NCI-H526 (cell line): ENCODE results near the gene KLHL33.

Source experiments
- DNase-seq, 2 experiments: peaks; one replicate each; lab custom pipeline; 2025; lab: John Stamatoyannopoulos, UW

Gene KLHL33, protein sequence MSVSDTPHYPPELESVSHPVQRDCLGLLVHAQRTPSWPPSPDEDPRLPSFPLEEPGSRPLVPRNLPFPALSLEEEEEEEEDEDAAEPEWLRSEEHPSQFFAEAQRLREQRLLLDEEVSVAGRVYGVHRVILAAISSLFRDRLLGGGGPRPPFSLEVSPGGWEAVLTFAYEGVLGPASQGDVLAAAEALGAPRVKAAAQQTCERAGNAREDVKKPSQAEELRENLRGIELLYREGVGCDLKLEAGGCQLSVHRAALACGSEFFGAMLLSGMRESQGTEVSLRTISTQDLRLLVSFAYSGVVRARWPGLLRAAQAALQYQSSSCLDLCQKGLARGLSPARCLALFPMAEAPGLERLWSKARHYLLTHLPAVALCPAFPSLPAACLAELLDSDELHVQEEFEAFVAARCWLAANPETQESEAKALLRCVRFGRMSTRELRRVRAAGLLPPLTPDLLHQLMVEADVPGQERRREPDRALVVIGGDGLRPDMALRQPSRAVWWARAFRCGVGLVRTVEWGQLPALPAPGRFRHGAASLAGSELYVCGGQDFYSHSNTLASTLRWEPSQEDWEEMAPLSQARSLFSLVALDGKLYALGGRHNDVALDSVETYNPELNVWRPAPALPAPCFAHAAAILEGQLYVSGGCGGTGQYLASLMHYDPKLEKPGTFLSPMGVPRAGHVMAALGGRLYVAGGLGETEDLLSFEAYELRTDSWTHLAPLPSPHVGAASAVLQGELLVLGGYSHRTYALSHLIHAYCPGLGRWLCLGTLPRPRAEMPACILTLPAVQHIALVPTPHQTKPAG

DNA sequence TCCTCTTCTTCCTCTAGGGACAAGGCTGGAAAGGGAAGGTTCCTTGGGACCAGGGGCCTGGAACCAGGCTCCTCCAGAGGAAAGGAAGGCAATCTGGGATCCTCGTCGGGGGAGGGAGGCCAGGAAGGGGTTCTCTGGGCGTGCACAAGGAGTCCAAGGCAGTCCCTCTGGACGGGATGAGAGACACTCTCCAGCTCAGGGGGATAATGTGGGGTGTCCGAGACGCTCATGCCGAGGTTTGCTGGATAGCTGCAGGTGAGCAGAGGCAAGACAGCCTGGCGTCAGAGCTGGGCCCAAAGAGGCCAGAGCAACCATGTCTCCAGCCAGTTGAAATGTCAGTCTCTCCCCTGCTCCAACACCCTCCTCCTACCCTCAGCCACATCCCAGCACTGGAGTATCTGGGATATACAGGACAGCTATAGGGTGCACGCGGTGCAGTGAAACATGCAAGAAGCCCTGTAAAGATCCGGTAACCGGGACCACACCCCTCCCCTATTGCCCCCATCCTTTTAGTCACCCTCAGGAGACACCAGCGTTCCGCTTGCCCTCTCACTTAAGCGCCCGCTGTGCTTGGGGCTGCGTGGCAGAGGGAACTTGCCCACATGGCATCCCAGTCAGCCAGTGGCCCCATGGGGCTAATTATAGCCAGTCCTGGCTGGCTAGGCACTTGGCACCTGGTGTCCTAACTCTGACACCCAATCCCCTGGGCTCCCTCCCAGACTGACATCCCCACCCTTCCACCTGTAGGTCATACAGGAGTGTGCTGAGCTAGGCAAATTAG is at the start of gene KLHL33:
KLHL33 (minus strand) TSS at position 585 of the 781 bp plus-strand sequence; CDS start at position 230, 355 bp downstream.
- DNase-seq = peak; percentile 15 to 61

DNA sequence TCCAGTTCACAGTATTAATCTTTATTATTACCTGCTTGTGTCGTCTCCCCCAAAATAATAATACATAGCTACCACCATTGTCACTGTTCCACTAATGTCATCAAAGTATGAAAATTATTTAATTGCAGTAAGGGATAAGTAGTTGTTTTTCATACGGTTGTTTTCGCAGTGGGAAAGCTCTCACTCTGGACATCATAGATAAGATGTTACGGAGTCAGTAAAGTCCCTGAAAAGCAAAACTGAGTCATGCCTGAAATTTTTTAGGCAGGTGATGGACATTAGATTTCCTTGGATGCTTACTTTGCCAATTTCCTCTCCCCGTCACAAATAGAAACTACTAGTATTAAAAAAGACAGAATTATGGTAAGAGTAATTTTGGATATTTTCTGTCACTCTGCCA is 46.4 kb upstream of the KLHL33 start:
- no peak for DNase-seq

DNA sequence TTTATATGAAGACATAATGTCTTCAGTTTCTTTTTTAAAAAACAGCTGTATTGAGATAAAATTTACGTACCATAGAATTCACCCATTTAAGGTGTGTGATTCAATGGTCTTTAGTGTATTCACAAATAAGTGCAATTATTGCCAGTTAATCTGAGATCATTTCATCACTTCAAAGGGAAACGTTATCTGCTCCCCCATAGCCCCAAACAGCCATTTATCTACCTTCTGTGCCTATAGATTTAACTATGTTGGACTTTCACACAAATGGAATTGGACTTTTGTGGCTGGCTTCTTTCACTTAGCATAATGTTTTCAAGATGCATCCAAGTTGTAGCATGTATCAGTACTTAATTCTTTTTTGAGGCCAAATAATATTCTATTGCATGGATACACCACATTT is 42.9 kb upstream of the KLHL33 start:
- no peak for DNase-seq

DNA sequence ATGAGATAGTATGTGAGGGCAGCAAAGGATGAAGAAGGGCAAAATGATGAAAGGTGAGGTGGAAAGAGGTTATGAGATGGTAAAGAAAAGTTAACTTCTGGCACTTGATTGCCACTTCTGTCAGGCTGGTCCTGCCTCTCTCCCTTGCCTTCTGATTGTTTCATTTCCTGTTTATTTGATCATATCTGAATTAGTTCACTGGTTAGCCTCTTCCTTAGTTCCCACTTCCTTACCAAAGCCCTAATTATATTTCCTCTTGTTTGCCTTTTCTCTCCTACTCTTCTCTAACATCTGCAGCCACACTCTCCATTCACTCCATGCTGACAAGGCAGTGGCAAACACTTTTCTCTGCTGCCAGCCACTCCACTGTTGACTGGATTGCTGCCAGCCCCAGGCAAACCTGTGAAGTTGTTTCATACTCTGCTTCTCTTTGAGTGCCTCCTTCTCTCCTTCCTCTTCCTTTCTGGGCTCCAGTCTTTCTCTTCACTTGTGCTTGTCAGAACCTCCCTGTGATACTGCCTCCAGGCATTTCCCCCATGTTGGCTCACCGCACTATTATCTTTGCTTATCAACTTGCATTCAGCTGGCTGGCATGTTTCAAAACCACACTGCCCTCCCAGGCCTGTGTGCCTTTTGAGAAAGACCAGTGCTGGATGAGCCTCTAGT is 41.4 kb upstream of the KLHL33 start:
- no peak for DNase-seq

DNA sequence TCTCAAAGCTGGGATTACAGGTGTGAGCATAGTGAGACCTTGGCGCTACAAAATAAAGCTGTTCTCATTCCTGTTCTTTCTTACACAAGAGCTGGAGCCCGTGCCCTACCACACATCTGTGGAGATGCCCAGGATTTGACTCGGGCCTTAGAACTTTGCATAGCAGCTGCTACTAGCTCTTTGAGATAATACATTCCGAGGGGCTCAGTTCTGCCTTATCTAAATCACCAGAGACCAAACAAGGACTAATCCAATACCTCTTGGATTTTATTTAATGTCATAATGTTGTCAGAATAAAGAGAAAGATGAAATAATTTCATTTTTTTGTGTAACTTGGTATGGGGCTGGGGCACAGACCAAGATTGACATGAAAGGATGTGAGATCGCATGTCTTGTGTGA is 40.8 kb upstream of the KLHL33 start:
- no peak for DNase-seq

DNA sequence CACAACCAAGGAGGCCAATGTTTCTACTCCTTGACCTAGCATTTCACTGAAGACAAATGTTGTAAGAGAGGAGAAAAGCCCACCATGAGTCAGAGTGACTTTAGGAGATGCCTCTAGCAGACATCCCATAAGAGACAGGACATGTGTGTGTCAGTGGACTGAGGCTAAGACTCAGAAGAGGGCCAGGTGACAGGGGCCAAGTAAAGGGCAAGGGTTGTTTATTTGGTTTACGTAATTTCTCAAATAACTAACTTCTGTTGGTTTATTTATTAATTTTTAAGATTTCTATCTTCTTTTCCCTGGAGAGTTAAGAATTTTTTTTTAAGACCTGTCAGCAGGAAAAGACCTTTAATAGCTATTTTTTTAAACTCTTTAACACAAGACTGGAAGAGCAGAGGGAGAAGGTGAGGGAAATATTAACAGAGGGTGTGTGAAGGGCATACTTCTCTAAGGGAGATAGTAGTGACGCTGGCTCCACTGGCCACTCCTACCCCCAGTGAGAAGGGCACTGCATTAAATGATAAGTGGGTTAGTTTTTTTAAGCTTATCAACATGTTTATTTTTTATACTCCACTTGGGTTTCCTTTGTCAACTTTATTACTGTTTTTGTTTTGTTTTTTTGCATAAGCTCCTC is 36.7 kb upstream of the KLHL33 start:
- DNase-seq = no peak

DNA sequence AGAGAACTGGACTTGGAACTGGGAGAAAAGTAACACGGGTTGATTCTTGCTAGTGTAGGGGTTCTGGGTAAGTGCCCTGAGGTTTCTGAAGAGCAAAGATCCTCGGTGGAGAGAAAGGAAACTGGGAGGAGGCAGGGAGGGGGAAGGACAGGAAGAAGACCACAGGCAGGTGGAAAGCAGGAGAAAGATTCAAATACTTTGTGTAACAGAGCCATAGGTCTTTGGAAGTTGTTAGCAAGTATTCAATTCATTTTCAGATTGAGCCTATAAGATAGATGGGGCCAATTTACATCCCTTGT is 34.6 kb upstream of the KLHL33 start:
- DNase-seq = peak in 1 of 2 experiments; percentile 44

DNA sequence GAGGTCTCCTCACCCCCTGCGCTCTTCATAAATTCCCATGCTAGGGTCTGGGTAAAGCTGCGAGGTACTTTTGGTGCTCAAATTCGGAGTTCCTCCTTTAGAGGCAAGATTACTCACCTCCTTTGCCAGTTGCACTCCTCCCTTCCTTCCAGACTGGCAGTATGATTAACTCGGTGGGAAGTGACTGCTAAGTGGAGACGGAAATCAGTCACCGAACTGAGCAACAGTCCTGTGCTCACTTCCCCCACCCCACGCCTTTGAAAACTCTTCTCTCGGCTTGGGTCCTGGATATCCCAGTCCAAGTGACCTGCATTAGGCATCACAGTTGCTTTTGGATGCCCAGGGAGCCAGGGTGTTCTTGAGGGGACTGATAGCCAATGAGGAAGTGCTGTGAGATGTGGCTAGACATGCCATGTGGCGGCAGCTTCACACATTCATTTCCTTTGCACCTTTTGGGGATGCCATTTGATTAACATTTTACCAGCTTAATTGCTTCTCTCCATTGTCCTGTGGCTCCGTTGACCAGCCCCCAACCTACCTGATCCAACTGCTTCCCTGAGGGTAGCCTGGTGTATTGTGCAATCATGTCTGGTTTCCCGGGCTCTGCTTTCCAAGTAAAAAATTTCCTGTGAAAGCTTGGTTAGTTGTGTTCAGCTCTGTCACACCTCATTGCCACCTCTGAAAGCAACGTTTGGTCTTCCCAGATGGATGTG is 34.1 kb upstream of the KLHL33 start:
- DNase-seq = peak; percentile 31 to 62

DNA sequence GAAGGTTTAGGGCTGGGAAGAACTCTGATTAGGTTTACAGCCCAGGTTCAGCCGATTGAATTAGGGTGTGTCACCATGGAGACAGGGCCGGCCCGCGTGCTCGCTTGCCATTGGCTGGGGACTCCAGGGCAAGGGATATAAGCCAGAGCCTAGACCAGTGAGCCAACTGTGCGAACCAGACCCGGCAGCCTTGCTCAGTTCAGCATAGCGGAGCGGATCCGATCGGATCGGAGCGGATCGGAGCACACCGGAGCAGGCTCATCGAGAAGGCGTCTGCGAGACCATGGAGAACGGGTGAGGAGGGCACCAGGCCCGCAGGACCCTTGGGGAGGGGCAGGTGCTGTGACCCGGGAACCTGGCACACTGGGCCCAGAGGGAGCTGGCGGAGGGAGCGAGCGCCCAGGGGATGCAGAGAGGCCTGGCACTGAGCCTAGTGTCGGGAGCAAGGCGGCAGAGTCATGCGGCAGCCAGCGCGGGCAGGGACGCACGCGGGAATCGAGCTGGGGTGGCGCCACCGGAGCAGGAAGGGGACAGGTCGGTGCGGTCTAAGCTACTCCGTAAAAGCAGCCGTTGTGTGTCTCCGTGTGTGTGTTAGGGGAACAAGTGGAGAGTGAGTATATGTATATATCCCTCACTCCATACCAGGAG is 33.4 kb upstream of the KLHL33 start, which contains the start of gene PNP:
PNP (plus strand) TSS at position 165 of the 648 bp plus-strand sequence; CDS start at position 284, 119 bp downstream.
- peak; percentile 85 to 94 for DNase-seq

DNA sequence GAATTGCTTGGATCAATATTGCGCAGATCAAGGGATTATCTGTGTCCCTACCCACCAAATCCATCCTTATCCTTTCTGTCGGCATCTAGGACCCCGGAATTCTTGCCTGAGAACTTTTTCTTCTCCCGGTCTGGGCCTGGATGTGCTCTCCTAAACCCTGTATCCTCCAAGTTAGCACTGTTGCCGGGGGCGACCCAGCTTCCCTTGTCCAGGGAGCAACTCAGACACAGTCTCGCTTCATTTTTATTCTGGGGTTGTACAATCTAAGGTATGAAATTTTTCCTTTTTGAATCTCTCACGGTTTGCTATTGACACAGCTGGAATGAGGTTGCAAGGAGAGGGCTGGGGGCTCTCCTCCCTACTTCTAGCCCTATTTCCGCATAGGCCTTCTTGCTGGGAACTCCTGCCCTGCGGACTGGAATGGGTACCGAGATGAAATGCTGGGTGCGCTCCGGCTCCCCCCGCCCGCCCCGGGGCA is 32.8 kb upstream of the KLHL33 start:
- DNase-seq = no peak

DNA sequence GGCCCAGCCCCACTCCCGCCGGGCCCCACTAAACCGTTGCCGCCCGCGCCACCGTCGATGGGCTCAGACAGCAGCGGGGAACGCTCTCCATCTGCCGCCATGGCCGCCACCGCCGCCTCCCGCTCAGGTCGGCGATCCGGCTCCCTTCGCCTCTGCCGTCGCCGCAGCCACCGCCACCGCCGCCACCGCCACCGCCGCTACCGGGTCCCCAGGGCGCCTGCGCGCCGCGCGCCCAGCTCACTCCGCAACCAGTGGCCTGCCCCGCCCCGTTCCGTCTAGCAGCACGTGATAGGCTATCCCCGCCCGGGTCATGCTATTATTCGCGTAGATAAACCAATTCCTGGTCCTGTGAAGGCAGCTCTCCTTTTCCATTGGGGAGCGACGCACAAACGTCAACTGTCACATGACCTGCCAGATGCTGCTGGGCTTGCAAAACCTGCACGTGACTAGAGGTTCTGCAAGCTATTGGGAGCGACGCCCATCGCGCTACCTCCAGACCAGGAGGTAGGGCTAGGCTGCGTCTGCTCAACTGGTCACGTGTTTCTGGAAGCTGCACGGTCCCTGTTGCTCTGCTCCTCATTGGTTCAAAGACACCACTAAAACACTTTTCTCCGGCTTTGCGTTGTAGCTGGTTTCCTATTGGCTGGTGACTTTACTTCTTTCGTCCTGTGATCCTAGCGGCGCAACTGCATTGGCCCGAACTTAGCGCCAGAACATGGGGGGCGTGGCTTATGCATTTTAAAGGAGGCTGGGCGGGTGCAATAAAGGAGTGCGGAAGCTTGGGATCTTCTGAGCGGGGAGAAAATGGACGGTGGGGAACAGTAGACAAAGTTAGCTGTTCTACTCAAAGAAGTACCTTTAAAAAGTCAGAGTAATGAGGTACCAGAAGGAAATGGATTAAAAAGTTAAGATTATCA is 25.5 kb upstream of the KLHL33 start, which contains the start of gene PIP4P1:
PIP4P1 (minus strand) TSS at position 210 of the 917 bp plus-strand sequence; CDS start at position 101, 109 bp downstream.
- DNase-seq = peak; percentile 99 to 100

DNA sequence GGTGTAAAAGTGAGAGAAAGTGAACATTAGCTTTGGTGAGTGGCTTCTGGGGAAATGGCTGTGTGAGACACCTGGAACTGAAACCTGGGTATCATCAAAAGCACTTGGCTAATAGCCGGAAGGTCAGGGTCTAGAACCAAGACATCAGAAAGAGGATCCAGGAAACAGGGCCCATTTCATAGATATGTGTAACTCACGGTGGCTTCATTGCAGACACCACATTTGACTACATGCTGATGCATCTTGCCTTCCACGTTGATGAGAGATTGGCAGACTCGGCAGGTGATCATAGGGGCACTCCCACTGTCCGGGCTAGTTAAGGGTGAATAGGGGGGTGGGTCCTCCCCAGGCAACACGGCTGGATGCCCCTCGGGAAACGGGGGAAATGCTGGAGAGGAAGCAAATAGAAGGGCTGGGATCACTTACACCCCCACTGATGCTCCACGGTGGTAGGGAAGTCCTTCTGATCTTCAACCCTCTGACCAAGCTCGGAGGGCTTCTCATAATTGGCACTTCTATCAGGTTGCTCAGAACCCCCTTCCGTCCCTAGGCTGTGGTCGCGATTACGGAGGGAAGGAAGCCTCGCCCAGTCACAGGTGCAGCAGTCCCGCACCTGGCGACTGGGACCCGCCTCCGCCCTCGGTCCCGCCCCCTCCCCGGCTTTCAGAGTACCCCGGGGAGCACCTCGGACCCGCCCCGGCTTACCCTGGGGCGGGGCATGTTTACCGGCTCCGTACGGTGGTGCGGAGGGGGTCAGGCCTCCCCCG is 24.7 kb upstream of the KLHL33 start:
- peak; percentile 37 to 79 for DNase-seq

DNA sequence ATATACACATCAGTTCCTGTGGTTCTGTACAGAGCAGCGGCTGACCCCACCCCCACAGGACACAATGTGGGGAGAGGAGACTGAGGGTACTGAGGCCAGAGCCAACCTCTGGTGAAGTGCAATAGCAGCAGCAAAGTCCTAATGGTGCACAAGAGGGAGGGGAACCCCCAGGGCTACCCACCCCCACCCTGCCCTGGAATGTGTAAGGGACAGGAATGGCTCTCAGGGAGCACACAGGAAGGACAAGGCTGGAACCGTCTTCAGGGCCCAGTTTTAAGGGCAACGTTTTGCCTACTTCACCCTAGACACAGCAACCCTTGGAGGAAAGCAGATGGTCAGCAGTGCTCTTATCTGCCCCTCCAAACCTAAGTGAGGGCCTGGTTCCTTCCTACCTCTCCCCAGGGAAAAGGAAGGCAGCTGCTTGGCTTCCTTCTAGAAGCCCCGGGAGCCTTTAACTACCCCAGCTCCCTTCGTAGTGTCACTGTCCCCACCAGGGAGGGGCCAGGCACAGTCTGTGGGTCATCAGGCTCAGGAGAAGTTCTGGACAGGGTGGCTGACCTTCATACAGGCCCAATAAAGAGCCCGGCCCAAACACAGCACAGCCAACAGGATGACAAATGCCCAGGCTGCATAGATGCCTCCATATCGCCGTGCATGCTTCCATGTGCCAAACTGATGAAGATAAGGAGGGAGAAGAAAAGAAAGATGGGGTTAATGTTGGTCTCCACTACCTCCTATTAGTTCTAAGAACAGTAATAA is 22.2 kb upstream of the KLHL33 start:
- no peak for DNase-seq

DNA sequence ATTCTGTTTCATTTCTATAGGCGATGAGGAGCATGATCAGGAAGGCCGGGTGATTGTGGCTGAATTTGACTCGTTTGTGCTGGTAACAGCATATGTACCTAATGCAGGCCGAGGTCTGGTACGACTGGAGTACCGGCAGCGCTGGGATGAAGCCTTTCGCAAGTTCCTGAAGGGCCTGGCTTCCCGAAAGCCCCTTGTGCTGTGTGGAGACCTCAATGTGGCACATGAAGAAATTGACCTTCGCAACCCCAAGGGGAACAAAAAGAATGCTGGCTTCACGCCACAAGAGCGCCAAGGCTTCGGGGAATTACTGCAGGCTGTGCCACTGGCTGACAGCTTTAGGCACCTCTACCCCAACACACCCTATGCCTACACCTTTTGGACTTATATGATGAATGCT is 21.0 kb upstream of the KLHL33 start:
- DNase-seq = no peak

DNA sequence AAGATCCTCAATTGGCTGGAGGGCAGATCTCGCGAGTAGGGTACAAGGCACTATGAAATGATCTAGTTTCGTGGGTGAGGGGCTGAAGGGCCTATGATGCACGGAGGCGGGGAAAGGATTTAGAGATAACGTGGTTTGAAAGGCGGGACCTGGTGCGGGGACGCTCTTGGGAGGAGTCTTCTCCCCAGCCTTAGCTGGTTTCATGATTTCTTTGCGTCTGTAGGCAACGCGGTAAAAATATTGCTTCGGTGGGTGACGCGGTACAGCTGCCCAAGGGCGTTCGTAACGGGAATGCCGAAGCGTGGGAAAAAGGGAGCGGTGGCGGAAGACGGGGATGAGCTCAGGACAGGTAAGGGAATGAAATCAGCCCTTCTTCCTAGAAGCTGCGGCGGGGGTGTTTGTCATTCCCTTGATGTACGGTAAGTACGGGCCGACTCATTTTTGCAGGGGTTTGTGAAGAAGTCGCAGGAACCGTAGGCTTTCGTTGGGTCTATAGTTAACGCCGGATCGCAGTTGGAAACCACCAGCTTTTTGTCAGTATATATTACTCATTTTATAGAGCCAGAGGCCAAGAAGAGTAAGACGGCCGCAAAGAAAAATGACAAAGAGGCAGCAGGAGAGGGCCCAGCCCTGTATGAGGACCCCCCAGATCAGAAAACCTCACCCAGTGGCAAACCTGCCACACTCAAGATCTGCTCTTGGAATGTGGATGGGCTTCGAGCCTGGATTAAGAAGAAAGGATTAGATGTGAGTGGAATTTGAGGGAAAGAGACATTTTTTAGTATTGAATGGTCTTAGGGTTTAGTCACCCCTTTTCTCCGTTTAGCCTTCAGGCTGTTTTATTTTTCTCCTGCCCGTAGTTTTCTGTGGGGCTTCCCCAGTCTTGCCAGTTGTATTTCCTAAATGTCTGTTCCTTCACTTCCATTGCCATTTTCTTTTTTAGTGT is 19.7 kb upstream of the KLHL33 start:
- peak; percentile 83 to 85 for DNase-seq
